ENCODE data around the gene PPP3CB. TPM values are rescaled to one million over a fixed set of nuclear protein-coding genes. Genes with fewer than 3 reads are reported as not detected.

PPP3CB gene
- total RNA-seq, 2 donors from 2014 or later = 26.5 to 34.2 TPM

DNA sequence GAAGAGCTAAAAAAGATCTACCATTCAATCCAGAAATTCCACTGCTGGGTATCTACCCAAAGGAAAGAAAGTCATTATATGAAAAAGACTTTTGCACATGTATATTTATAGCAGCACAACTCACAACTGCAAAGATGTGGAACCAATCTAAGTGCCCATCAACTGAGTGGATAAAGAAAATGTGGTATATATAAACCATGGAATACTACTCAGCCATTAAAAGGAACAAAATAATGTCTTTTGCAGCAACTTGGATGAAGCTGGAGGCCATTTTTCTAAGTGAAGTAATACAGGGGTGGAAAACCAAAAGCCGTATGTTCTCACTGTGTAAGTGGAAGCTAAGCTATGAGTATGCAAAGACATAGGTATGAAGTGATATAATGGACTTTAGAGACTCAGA lies 84.9 kb downstream of the PPP3CB start:
- Histone ChIP-seq H3K9me3 (no peaks in the 10 kb centered on the region), H3K9ac (ENCODE audit: low read depth in 2 of 2, low read length in 2 of 2) (no peak overlapping the region), H3K36me3 (no peaks in the 10 kb centered on the region), H3K4me3 (no peak overlapping the region), H3K27me3 (no peaks in the 10 kb centered on the region), H3K27ac (no peak overlapping the region), H3K4me1 (peaks cover 3% of the 10 kb centered on the region)
- intact Hi-C loops (cut with DNase I) = no loop called here
- no peak for DNase-seq
- TF ChIP-seq, protein P1, sequence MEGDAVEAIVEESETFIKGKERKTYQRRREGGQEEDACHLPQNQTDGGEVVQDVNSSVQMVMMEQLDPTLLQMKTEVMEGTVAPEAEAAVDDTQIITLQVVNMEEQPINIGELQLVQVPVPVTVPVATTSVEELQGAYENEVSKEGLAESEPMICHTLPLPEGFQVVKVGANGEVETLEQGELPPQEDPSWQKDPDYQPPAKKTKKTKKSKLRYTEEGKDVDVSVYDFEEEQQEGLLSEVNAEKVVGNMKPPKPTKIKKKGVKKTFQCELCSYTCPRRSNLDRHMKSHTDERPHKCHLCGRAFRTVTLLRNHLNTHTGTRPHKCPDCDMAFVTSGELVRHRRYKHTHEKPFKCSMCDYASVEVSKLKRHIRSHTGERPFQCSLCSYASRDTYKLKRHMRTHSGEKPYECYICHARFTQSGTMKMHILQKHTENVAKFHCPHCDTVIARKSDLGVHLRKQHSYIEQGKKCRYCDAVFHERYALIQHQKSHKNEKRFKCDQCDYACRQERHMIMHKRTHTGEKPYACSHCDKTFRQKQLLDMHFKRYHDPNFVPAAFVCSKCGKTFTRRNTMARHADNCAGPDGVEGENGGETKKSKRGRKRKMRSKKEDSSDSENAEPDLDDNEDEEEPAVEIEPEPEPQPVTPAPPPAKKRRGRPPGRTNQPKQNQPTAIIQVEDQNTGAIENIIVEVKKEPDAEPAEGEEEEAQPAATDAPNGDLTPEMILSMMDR (IDR thresholded peaks at IDR 0.05) = no peak

DNA sequence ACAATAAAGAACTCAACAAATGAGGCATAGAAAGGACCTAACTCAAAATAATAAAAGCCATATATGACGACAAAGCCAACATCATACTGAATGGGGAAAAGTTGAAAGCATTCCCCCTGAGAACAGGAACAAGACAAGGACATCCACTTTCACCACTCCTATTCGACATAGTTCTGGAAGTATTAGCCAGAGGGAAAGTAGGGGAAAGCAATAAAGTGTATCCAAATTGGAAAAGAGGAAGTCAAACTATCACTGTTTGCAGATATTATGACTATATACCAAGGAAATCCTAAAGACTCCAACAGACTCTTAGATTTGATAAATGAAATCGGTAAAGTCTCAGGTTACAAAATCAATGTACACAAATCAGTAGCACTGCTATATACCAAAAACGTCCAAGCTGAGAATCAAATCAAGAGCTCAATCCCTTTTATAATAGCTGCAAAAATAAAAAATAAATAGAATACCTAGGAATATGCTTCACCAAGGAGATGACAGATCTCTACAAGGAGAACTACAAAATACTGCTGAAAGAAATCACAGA lies 86.8 kb downstream of the PPP3CB start:
- H3K27me3 ChIP-seq = no peaks in the 10 kb centered on the region
- H3K36me3 ChIP-seq = no peaks in the 10 kb centered on the region
- TF ChIP-seq, protein P1 (IDR thresholded peaks at IDR 0.05) = no peak
- H3K9ac ChIP-seq (ENCODE audit: low read depth in 2 of 2, low read length in 2 of 2) = no peak overlapping the region
- intact Hi-C loops (cut with DNase I) = no loop called here
- DNase-seq = no peak
- H3K4me3 ChIP-seq = no peak overlapping the region
- H3K9me3 ChIP-seq = no peaks in the 10 kb centered on the region
- no peak overlapping the region for H3K27ac ChIP-seq
- peaks cover 3% of the 10 kb centered on the region for H3K4me1 ChIP-seq

DNA sequence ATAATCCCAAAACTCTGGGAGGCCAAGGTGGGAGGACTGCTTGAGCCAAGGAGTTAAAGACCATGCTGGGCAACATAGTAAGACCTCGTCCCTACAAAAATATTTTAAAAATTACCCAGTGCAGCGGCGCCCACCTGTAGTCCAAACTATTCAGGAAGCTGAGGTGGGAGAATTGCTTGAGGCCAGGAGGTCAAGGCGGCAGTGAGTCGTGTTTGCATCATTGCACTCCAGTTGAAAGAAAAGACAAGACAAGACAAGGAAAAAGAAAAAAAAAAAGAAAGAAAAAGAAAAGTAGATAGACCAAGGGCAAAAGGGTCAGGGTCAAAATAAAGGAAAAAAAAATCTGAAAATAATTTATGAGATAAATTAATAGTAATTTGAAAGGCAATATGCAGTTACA lies 87.8 kb downstream of the PPP3CB start:
- intact Hi-C loops (cut with DNase I) = no loop called here
- no peaks in the 10 kb centered on the region for H3K27me3 ChIP-seq
- TF ChIP-seq, protein P1 (IDR thresholded peaks at IDR 0.05) = no peak
- H3K4me3 ChIP-seq = no peak overlapping the region
- DNase-seq = no peak
- no peaks in the 10 kb centered on the region for H3K9me3 ChIP-seq
- H3K9ac ChIP-seq (ENCODE audit: low read depth in 2 of 2, low read length in 2 of 2) = no peak overlapping the region
- H3K27ac ChIP-seq = no peak overlapping the region
- no peaks in the 10 kb centered on the region for H3K36me3 ChIP-seq
- H3K4me1 ChIP-seq = peaks cover 3% of the 10 kb centered on the region

DNA sequence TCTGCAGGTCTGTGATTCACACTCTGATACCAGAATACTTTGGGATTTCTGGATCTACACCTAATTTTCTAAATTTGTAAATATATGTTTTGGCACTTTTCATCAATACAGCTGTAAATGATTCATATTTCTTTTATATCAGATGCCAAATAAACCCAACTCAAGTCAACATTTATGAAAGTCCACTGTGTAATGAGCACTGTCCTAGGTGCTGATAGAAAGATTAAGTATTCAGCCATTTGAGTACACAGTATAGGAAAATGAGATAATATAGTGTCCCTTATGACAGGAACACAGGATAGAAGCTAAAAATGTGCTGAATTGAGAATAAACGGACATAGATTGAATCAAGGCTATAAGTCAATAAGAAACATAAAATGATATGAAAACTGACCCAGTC lies 88.3 kb downstream of the PPP3CB start:
- Histone ChIP-seq H3K27ac (no peak overlapping the region), H3K36me3 (no peaks in the 10 kb centered on the region), H3K9me3 (no peaks in the 10 kb centered on the region), H3K9ac (ENCODE audit: low read depth in 2 of 2, low read length in 2 of 2) (no peak overlapping the region), H3K4me3 (no peak overlapping the region), H3K27me3 (no peaks in the 10 kb centered on the region), H3K4me1 (peaks cover 3% of the 10 kb centered on the region)
- TF ChIP-seq, protein P1 (IDR thresholded peaks at IDR 0.05) = no peak
- no peak for DNase-seq
- intact Hi-C loops (cut with DNase I) = no loop called here

DNA sequence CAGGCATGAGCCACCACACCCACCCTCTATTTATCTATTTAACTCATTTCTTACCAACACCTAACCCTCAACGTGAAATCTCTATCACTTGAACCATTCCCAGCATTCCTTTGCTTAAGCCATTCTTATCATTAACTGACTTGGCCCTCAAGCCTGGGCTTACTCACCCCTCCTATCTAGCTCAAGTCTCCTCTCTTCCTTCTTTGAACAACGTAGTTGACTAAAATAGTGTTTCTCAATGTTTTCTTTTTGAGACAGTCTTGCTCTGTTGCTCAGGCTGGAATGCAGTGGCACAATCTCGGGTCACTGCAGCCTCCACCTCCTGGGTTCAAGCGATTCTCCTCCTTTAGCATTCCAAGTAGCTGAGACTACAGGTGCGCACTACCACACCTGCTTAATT lies 89.0 kb downstream of the PPP3CB start:
- intact Hi-C loops (cut with DNase I) = no loop called here
- H3K9me3 ChIP-seq = no peaks in the 10 kb centered on the region
- H3K36me3 ChIP-seq = no peaks in the 10 kb centered on the region
- no peak overlapping the region for H3K27ac ChIP-seq
- no peak overlapping the region for H3K9ac ChIP-seq (ENCODE audit: low read depth in 2 of 2, low read length in 2 of 2)
- H3K27me3 ChIP-seq = no peaks in the 10 kb centered on the region
- H3K4me3 ChIP-seq = no peak overlapping the region
- TF ChIP-seq, protein P1 (IDR thresholded peaks at IDR 0.05) = no peak
- H3K4me1 ChIP-seq = peaks cover 3% of the 10 kb centered on the region
- DNase-seq = no peak
